Hippocampal formation (tissue), 2 donors: ENCODE data around the gene CYTH3.
"Not testable (repeated sequence)": the region's sequence is repeated elsewhere in the genome, so short reads cannot be mapped to it uniquely, and the experiment has no call there.

Experiments used
- DNase-seq, 2 donors: peaks; one replicate each; lab custom pipeline; 2025; lab: John Stamatoyannopoulos, UW

CYTH3 gene, protein sequence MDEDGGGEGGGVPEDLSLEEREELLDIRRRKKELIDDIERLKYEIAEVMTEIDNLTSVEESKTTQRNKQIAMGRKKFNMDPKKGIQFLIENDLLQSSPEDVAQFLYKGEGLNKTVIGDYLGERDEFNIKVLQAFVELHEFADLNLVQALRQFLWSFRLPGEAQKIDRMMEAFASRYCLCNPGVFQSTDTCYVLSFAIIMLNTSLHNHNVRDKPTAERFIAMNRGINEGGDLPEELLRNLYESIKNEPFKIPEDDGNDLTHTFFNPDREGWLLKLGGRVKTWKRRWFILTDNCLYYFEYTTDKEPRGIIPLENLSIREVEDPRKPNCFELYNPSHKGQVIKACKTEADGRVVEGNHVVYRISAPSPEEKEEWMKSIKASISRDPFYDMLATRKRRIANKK

DNA sequence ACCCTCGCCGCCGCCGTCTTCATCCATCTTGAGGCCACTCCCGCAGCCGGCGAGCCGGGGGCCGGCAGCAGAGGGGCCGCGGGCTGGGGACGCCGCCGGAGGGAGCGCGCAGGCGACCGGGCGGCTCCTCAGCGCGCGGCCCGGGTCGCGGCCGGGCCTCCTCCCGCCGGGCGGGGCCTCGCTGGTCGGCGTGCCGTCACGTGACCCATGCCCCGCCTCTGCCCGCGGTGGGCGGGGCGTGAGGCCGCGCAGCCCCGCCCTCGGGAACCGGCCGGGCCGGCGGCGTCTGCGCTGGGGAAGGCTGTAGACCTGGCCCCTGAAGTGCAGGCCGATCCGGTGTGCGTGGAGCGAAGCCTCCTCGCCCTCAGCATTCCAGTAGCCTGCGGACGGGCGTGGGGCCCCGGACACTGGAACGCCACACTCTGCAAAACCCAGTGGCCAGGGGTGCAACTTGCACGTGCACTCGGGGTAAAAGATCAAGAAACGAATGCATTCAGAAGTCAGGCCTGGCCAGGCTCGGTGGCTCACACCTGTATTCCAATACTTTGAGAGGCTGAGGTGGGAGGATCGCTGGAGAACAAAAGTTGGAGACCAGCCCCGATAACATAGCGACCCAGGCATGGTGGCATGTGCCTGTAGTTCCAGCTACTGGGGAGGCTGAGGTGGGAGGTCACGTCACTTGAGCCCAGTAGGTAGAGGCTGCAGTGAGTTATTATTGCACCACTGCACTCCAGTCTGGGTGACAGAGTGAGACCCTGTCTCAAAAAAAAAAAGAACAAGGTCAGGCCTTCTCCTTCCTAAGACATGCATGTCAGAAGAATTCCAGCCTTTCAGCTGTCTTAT lies at the start of gene CYTH3:
Gene CYTH3, minus strand, starts transcription at position 144 of the 843 bp plus-strand sequence. Its CDS starts 117 bp downstream, at position 27.
- DNase-seq = peak; percentile 71

DNA sequence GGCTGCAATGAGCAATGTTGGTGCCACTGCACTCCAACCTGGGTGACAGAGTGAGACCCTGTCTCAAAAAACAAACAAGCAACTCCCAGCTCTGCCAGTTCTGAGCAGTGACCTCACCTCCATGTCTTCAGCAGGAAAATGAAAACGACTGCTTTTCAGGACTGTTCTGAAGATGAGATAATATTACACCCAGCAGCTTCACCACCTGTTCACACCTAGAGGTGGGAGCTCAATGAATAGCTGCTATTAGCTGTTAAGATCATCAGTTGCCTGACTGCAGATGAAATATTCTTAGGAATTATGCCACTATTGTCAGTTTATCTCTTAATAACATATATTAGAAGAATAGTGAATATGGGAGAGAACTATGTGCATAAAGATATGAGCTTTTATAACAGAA lies 48.4 kb upstream of the CYTH3 start:
- DNase-seq = no peak

DNA sequence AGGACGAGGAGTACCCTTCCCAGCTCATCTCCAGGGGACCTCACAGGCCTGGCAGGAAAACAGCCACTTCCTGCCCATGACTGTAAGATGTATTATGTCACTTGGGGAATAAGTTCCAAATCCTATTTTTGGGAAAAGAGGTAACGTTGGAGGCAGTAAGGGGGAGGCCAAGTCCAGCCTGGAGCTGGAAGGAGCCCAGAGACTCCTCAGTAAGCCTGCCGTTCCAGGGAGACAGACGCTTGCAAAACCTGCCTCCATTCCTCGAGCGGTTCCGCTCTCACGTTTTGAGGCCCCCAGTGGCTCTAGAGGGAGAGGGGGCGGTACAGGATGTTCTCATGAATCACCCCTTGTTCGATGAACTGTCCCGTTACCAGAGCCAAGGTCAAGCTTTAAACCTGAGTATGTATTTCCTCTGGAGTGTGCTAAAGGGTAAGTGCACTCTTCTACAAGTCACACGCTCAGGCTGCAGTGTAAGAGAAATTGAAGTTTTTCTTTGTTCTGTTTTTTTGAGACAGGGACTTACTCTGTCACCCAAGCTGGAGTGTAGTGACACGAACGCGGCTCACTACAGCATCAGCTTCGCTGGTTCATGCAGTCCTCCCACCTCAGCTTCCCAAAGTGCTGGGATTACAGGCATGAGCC lies 45.5 kb upstream of the CYTH3 start:
- DNase-seq = no peak

DNA sequence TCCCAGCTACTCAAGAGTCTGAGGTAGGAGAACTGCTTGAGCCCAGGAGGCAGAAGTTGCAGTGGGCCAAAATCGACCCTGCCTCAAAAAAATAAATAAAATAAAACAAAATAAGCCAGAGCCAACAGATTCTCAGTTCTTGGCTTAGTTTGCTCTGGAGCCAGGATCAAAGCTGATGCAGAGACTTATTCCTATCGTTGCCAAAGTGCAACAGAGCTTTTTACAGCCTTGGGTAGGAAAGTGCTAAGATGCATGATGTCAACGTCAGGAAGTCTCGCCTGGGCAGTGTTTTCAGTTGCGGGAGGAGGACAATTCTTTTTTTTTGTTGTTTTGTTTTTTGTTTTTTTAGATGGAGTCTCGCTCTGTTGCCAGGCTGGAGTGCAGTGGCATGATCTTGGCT lies 43.8 kb upstream of the CYTH3 start:
- DNase-seq = no peak

DNA sequence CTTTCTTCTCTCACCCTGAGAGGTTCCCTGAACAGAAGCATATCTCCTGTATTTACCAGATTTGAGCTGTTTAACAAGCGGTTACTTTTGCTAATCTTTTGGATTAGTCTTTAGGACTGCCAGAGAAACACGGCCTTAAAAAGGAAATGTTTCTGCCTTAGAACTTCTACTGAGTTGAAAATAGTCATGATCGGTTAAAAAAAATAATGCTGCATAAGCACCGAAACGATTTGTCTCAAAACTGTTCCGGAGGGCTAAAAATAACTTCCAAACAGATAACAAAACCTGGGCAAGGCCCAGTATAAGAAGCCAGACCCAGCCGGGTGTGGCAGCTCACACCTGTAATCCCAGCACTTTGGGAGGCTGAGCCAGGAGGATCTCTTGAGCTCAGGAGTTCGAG lies 43.3 kb upstream of the CYTH3 start:
- no peak for DNase-seq

DNA sequence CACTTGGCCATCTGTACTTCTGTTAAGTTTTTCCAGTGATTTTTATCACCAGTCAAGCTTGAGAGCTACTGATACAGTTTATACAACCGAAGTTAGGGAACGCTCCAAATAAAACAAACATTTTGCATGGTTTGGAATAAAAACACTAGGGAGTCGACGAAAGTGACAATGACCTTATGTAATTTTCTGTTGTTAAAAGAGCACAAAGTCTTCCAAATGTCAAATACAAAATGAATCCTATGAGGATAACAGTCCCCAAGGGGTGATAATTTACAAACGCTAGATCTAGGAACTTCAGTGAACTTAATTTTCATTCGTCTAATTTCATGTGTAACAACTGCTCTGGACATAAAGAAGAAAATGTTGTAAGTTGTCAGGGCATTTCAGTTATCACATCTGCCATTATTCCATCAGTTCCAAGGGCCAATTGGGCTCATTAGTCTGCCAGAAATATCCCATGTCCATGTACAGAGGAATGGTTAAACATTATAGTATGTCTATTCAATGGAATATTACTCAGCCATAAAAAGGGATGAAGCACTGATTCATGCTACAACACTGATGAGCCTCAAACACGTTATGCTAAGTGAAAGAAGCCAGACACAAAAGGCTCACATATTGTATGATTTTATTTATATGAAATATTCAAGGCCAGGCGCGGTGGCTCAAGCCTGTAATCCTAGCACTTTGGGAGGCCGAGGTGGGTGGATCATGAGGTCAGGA lies 38.0 kb upstream of the CYTH3 start:
- DNase-seq = no peak

DNA sequence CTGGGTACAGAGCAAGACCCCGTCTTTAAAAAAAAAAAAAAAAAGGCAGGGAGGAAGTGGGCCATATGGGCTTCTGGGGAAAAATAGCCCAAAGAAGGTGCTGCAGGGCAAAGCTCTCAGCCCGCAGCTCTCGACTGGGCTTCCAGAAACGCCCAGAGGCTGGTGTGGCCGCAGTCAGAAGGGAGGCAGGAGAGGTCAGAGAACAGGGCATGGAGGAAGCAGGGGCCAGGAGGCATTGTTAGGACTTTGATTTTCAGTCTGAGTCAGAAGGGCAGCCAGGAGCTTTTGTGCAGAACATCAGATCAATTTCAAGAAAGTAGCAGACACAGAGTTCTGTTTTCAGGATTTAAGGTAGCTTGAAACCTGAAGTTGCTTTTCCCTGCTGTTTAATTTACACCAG lies 35.3 kb upstream of the CYTH3 start:
- no peak for DNase-seq

DNA sequence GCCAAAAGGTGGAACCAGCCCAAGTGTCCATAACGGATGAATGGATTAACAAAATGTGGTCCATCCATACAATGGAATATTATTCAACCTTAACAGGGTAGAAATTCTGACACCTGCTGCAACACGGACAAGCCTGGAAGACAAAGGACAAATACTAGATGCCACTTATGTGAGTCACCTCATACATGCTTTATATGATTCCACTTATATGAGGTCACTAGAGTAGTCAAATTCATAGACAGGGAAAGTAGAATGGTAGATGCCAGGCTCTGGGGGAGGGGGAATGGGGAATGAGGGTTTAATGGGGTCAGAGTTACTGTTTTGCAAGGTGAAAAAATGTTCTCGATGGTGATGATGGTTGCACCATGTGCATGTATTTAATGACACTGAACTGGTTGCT lies 34.0 kb upstream of the CYTH3 start:
- DNase-seq = no peak

DNA sequence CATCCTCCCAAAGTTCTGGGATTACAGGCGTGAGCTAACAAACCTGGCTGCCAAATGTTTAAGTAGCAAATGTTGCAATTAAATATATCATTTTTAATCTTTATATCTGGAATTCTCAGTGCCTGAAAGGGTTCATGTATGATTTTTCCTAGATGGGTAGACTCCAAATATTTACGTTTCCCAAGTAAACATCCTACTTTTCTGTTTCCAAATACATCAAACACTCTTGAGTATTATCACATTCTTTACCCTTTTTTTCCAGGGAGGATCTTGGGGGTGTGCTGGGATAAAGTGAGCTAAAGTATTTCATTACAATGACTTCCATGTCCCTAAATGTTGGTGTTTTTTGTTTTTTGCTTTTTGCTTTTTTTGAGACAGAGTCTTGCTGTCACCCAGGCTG lies 32.9 kb upstream of the CYTH3 start:
- DNase-seq = no peak

DNA sequence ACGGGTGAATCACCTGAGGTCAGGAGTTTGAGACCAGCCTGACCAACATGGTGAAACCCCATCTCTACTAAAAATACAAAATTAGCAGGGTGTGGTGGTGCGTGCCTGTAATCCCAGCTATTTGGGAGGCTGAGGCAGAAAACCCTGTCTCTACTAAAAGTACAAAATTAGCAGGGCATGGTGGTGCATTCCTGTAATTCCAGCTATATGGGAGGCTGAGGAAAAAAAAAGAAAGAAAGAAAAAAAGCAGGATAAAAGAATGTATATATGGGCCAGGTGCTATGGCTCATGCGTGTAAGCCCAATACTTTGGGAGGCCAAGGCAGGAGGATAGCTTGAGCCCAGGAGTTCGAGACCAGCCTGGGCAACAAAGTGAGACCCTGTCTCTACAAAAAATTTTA lies 29.0 kb upstream of the CYTH3 start:
- not testable (repeated sequence) for DNase-seq

DNA sequence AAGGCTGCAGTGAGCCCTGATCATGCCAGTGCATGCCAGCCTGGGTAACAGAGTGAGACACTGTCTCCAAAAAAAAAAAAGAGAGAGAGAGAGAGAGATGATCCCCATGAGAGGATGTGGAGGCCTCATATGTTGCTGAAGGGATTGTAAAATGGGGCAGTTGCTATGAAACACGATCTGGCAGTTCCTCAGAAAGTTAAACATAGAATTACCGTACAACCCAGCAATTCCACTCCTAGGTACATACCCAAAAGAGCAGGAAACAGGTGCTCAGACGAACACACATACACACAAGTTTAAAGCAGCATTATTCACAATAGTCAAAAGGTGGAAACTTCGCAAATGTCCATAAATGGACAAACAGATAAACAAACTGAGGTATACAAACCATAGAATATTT lies 27.4 kb upstream of the CYTH3 start:
- no peak for DNase-seq

DNA sequence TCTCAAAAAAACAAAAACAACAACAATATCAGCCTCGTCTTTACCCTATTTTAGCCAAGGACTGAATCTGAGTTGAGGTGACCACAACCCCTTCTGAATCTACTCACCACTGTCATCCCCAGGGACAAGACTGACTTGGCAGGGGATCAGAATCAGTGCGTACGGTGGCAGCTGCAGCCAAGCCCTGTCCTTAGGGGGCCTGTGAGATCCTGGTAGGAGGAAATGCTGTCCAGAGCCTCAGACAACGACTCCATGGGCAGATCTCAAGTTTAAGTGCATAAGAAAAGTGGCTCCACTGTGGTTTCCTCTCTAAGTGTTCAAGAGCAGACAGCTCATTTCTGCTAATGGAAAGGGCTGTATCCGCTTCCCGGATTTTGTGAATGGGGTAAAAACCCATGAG lies 22.4 kb upstream of the CYTH3 start:
- DNase-seq = no peak

DNA sequence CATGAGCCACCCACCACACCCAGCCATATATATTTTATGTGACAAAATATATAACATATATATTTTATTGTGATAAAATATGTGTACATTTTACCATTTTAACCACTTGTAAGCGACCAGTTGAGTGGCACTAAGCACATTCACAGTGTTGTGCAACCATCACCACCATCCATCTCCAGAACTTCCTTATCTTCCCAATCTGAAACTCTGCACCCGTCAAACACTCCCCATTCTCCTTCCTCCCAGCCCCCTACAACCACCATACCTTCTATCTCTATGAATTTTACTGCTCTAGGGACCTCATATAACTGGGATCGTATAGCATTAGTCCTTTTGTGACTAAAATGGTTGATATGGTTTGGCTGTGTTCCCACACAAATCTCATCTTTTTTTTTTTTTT lies 20.8 kb upstream of the CYTH3 start:
- DNase-seq = no peak

DNA sequence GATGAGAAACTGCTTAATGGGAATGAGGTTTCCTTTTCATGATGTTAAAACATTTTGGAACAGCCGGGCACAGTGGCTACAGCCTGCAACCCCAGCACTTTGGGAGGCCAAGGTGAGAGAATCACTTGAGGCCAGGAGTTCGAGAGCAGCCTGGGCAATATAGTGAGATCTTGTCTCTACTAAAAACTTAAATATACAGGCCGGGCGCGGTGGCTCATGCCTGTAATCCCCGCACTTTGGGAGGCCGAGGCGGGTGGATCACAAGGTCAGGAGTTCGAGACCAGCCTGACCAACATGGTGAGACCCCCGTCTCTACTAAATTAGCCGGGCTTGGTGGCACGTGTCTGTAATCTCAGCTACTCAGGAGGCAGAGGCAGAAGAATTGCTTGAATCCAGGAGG lies 19.5 kb upstream of the CYTH3 start:
- DNase-seq = not testable (repeated sequence)

DNA sequence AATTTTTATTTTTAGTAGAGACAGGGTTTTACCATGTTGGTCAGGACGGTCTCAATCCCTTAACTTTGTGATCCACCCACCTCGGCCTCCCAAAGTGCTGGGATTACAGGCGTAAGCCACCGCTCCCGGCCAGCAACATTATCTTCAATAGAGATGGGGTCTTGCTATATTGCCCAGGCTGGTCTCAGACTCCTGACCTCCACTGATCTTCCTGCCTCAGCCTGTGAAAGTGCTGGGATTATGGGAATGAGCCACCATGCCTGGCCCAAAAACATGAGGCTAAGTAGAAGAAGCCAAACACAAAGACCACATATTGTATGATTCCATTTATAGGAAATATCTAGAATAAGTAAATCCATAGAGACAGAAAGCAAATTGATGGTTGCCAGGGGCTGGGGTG lies 19.1 kb upstream of the CYTH3 start:
- no peak for DNase-seq

DNA sequence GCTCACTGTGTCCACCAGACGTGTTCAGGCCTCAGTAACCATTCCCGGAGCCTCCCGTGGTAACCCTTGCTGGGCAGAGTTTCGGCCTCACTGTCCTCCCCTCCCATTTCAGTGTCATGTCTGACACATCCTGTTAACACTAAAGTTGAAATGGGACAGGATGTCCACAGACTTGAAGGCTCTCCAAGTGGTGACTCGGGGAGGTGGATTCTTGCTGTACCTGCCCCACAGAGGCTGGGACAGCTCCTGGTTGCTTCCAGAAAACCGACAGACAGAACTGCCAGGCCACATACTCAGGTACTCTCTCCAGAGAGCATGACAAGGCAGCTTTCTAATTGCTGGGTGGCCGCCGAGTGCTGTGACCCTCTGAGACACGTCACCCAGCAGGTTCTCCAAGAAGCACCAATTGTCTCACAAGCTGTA lies 17.9 kb upstream of the CYTH3 start:
- no peak for DNase-seq

DNA sequence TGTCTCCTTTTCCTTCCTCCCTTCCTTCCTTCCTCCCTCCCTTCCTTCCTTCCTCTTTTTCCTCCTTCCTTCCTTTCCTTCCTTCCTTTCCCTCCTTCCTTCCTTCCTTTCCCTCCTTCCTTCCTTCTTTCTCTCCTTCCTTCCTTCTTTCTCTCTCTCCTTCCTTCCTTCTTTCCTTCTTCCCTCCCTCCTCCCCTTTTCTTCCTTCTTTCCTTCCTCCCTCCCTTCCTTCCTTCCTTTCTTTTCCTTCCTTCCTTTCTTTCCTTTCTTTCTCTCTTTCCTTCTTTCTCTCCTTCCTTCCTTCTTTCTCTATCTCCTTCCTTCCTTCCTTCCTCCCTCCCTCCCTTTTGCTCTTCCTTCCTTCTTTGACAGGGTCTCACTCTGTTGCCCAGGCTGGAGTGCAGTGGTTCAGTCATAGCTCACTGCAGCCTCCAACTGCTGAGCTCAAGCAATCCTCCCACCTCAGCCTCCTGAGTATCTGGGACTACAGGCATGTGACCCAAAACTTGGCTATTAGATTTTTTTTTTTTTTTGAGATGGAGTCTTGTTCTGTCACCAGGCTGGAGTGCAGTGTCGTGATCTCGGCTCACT lies 15.9 kb upstream of the CYTH3 start:
- DNase-seq = no peak

DNA sequence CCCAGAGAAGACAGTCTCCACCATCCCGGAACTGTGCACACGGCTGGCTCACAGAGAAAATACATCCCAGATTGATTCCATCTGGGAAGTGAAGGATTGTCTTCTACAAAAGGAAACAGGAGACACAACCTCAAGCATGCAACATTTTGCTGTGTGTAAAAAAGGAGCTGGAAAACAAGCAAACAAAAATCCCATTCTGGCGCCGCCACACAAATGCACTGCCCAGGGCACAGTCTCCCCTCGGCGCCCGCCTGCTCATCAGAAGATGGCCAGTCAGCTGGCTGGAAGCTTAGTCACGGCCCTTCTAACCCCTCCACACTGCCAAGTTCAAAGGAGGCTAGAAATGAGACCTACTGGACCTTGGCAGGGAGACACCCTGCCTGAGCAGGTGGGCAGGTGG lies 14.1 kb upstream of the CYTH3 start:
- DNase-seq = no peak

DNA sequence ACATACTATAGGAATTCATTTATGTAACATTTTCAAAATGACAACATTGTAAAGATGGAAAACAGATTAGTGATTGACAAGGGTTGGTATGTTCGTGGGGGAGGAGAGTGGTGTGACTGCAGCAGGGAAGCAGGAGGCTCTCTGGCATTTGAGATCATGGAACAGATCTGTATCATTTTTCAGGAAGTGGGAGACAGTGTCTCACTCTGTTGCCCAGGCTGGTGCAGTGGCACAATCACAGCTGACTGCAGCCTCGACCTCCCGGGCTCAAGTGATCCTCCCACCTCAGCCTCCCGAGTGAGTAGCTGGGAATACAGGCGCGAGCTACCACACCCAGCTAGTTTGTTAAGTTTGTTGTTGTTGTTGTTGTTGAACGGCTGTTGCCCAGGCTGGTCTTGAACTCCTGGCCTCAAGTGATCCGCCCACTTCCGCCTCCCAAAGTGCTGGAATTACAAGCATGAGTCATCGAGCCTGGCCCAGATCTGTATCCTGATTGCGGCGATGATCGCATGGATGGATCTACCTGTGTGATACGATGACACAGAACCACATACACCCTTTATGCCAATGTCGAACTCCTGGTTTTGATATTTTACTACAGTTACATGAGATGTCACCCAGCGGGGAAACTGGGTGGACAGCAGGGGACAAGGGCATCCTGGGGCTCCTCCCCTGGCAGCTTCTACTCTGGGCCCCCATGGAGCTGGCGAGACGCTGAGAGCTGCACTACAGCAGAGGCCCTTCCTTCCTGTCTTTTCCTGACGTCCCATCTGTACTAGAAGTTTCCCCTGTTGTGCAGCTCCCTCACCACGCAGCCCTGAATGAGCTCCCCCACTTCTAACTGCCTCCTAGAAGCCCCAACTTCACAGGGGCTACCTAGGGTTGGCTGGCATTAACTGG lies 12.3 kb upstream of the CYTH3 start:
- DNase-seq = no peak

DNA sequence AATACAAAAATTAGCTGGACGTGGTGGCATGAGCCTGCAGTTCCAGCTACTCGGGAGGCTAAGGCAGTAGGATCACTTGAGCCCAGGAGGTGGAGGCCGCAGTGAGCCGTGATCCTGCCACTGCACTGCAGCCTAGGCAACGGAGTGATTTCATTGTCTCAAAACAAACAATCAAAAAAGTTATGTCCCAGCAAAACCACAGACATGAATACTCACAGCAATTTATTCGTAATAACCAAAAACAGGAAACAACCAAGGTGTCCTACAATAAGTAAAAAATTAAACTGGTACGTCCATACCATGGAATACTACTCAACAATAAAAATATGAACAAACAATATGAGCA lies 11.6 kb upstream of the CYTH3 start:
- no peak for DNase-seq
